DOHH2 (cell line): ENCODE measurements around the gene ERC2.

Experiments
- H3F3A ChIP-seq: fragments of 200-600 bp; sonication (generic), shearing (Covaris generic); 2 replicates; pipeline ENCODE4 v1.6.0; 2016; ENCODE audit warnings: antibody characterized with exemption, mild to moderate bottlenecking; ENCODE audit not compliant: control insufficient read depth, insufficient read depth
- H3K27ac ChIP-seq: fragments of 200-600 bp; sonication (generic); 2 replicates; pipeline ENCODE4 v1.5.1; 2014; ENCODE audit warnings: low read depth, mild to moderate bottlenecking, low read length, moderate library complexity
- H3K27me3 ChIP-seq: fragments of 200-600 bp; sonication (generic); 2 replicates; pipeline ENCODE4 v1.6.1; 2014; ENCODE audit warnings: mild to moderate bottlenecking, low read length, mixed read lengths; ENCODE audit not compliant: control insufficient read depth
- H3K36me3 ChIP-seq: fragments of 200-600 bp; sonication (generic); 2 replicates; pipeline ENCODE4 v1.6.1; 2014; ENCODE audit warnings: mild to moderate bottlenecking, low read length, moderate library complexity, mixed read lengths; ENCODE audit not compliant: control insufficient read depth
- H3K4me1 ChIP-seq: fragments of 200-600 bp; sonication (generic); 2 replicates; pipeline ENCODE4 v1.6.1; 2014; ENCODE audit warnings: mild to moderate bottlenecking, low read length, mixed read lengths; ENCODE audit not compliant: control insufficient read depth
- H3K4me2 ChIP-seq: fragments of 200-600 bp; sonication (generic); 2 replicates; pipeline ENCODE4 v1.6.0; 2014; ENCODE audit warnings: mild to moderate bottlenecking, low read length, moderate library complexity
- H3K4me3 ChIP-seq: fragments of 200-600 bp; sonication (generic); 2 replicates; pipeline ENCODE4 v1.5.1; 2014; ENCODE audit warnings: mild to moderate bottlenecking, low read length, mixed read lengths
- H3K79me2 ChIP-seq: fragments of 200-600 bp; sonication (generic); 2 replicates; pipeline ENCODE4 v1.6.1; 2014; ENCODE audit warnings: mild to moderate bottlenecking, low read length, mixed read lengths; ENCODE audit not compliant: control insufficient read depth
- H3K9me2 ChIP-seq: fragments of 200-600 bp; sonication (generic); replicated peaks from 2 replicates; pipeline ENCODE4 v1.6.1; 2014; ENCODE audit warnings: mild to moderate bottlenecking, low read length, mixed read lengths; ENCODE audit not compliant: control insufficient read depth
- H3K9me3 ChIP-seq: fragments of 200-600 bp; sonication (generic); 2 replicates; pipeline ENCODE4 v1.6.1; 2014; ENCODE audit warnings: antibody characterized with exemption, low read length, mixed read lengths; ENCODE audit not compliant: control insufficient read depth, insufficient read depth
- H4K20me1 ChIP-seq: fragments of 200-600 bp; sonication (generic); 2 replicates; pipeline ENCODE4 v1.6.0; 2014; ENCODE audit warnings: low read depth, mild to moderate bottlenecking, antibody characterized with exemption, low read length, moderate library complexity; ENCODE audit not compliant: control insufficient read depth, insufficient read depth
- CTCF ChIP-seq: fragments of 200-600 bp; sonication (generic); IDR thresholded peaks from one replicate; pipeline ENCODE4 v1.5.1; 2014; ENCODE audit warnings: antibody characterized with exemption, mild to moderate bottlenecking, low read depth, low read length; ENCODE audit not compliant: poor library complexity, severe bottlenecking
- EZH2phosphoT487 ChIP-seq: fragments of 200-600 bp; sonication (generic); IDR thresholded peaks from 2 replicates; pipeline ENCODE4 v1.6.1; 2017; ENCODE audit warnings: borderline replicate concordance, mild to moderate bottlenecking, antibody characterized with exemption, low read length, moderate library complexity, mixed read lengths

The ERC2 gene

GRCh38 chr3:56059731-56060130 is 408.5 kb downstream of the ERC2 start:
- Histone ChIP-seq H3K27ac (no peak overlapping the region), H3F3A (no peaks in the 10 kb centered on the region), H3K36me3 (no peaks in the 10 kb centered on the region), H3K9me2 (no peaks in the 10 kb centered on the region), H4K20me1 (no peaks in the 10 kb centered on the region), H3K4me1 (no peaks in the 10 kb centered on the region), H3K27me3 (no peaks in the 10 kb centered on the region), H3K4me3 (no peak overlapping the region), H3K9me3 (no peaks in the 10 kb centered on the region), H3K4me2 (no peak overlapping the region), H3K79me2 (no peaks in the 10 kb centered on the region)
- TF ChIP-seq EZH2phosphoT487, result no peak
- no peak for TF ChIP-seq CTCF

- Histone ChIP-seq H3K4me2 (no peak overlapping the region), H3K36me3 (no peaks in the 10 kb centered on the region), H3F3A (no peaks in the 10 kb centered on the region), H4K20me1 (no peaks in the 10 kb centered on the region), H3K4me1 (no peaks in the 10 kb centered on the region), H3K27ac (no peak overlapping the region), H3K4me3 (no peak overlapping the region), H3K9me2 (no peaks in the 10 kb centered on the region), H3K9me3 (no peaks in the 10 kb centered on the region), H3K79me2 (no peaks in the 10 kb centered on the region), H3K27me3 (no peaks in the 10 kb centered on the region)
- TF ChIP-seq EZH2phosphoT487, result no peak
- no peak for TF ChIP-seq CTCF
These were observed 412.3 kb downstream of the ERC2 start for GRCh38 chr3:56055951-56056350.

GRCh38 chr3:56055546-56055945 is 412.7 kb downstream of the ERC2 start:
- TF ChIP-seq EZH2phosphoT487 (no peak), CTCF (no peak)
- Histone ChIP-seq H4K20me1 (no peaks in the 10 kb centered on the region), H3K4me2 (no peak overlapping the region), H3K9me2 (no peaks in the 10 kb centered on the region), H3K27ac (no peak overlapping the region), H3F3A (no peaks in the 10 kb centered on the region), H3K4me3 (no peak overlapping the region), H3K27me3 (no peaks in the 10 kb centered on the region), H3K4me1 (no peaks in the 10 kb centered on the region), H3K79me2 (no peaks in the 10 kb centered on the region), H3K9me3 (no peaks in the 10 kb centered on the region), H3K36me3 (no peaks in the 10 kb centered on the region)

- no peaks in the 10 kb centered on the region for H3F3A ChIP-seq
These were observed 413.4 kb downstream of the ERC2 start for GRCh38 chr3:56054844-56055243.

More at GRCh38 chr3:56054844-56055243, 413.4 kb downstream of the ERC2 start:
- Histone ChIP-seq H4K20me1 (no peaks in the 10 kb centered on the region), H3K4me2 (no peak overlapping the region), H3K27me3 (no peaks in the 10 kb centered on the region), H3K9me3 (no peaks in the 10 kb centered on the region), H3K79me2 (no peaks in the 10 kb centered on the region), H3K36me3 (no peaks in the 10 kb centered on the region), H3K4me3 (no peak overlapping the region), H3K9me2 (no peaks in the 10 kb centered on the region), H3K4me1 (no peaks in the 10 kb centered on the region), H3K27ac (no peak overlapping the region)
- TF ChIP-seq EZH2phosphoT487 (no peak), CTCF (no peak)
